PC-3 (cell line): ENCODE measurements around the gene CCNF. TPM values are rescaled to one million over a fixed set of nuclear protein-coding genes. Genes with fewer than 3 reads are reported as not detected.

Experiments
- ATAC-seq: fragments of 200-7000 bp; cut with Tn5 transposase; 2 replicates; pipeline ENCODE4 v1.9.1; 2020; ENCODE audit warnings: mild to moderate bottlenecking, moderate library complexity
- BruUV-seq: library from RNA; stranded (reverse); fragments of 400-500 nt; replicated peaks from 2 replicates; lab custom pipeline; 2021; lab: Mats Ljungman, UMichigan
- CTCF ChIA-PET: fragments of 300-600 bp; sonication (Branson Sonifier 250); formaldehyde crosslinking; loops from one replicate; lab custom pipeline; 2022; ENCODE audit warnings: antibody characterized with exemption; lab: Charles Lee
- POLR2A ChIA-PET: fragments of 300-600 bp; sonication (Branson Sonifier 250); formaldehyde crosslinking; loops from one replicate; lab custom pipeline; 2022; ENCODE audit warnings: antibody characterized with exemption; ENCODE audit not compliant: unreplicated experiment; lab: Charles Lee
- DNase-seq: peaks from one replicate; pipeline ENCODE4 v3.0.0-alpha.2; 2015
- H2AFZ ChIP-seq: fragments of 300-600 bp; sonication (generic); 2 replicates; pipeline ENCODE4 v1.6.0; 2016; ENCODE audit warnings: antibody characterized with exemption, low read length
- H3F3A ChIP-seq: fragments of 300-600 bp; sonication (generic); one replicate; pipeline ENCODE4 v1.6.0; 2017; ENCODE audit warnings: antibody characterized with exemption, low read length, control low read depth, mild to moderate bottlenecking; ENCODE audit not compliant: unreplicated experiment
- H3K27ac ChIP-seq: fragments of 300-600 bp; sonication (generic); 2 replicates; pipeline ENCODE4 v1.5.1; 2016; ENCODE audit warnings: mild to moderate bottlenecking, low read length
- H3K27me3 ChIP-seq: fragments of 300-600 bp; sonication (generic); 2 replicates; pipeline ENCODE4 v1.6.1; 2016; ENCODE audit warnings: low read length, mixed read lengths
- H3K36me3 ChIP-seq: fragments of 300-600 bp; sonication (generic); 2 replicates; pipeline ENCODE4 v1.6.1; 2016; ENCODE audit warnings: low read depth, mixed run types, low read length, mixed read lengths
- H3K4me1 ChIP-seq: fragments of 300-600 bp; sonication (generic); 2 replicates; pipeline ENCODE4 v1.5.1; 2016; ENCODE audit warnings: low read length; ENCODE audit not compliant: insufficient read depth
- H3K4me2 ChIP-seq: fragments of 300-600 bp; sonication (generic); 2 replicates; pipeline ENCODE4 v1.6.0; 2016; ENCODE audit warnings: low read length
- H3K4me3 ChIP-seq: fragments of 300-600 bp; sonication (generic); 2 replicates; pipeline ENCODE4 v1.5.1; 2016; ENCODE audit warnings: mild to moderate bottlenecking, low read length, mixed read lengths
- H3K79me2 ChIP-seq: fragments of 300-600 bp; sonication (generic); 2 replicates; pipeline ENCODE4 v1.6.1; 2017; ENCODE audit warnings: low read length, mixed read lengths
- H3K9ac ChIP-seq: fragments of 300-600 bp; sonication (generic); 2 replicates; pipeline ENCODE4 v1.6.0; 2016; ENCODE audit warnings: mild to moderate bottlenecking, low read length
- H3K9me2 ChIP-seq: fragments of 300-600 bp; sonication (generic); replicated peaks from 2 replicates; pipeline ENCODE4 v1.6.1; 2016; ENCODE audit warnings: mixed run types, low read length, mixed read lengths
- H3K9me3 ChIP-seq: fragments of 300-600 bp; sonication (generic); 2 replicates; pipeline ENCODE4 v1.6.1; 2016; ENCODE audit warnings: low read length, mixed read lengths
- H4K20me1 ChIP-seq: fragments of 300-600 bp; sonication (generic); 2 replicates; pipeline ENCODE4 v1.6.1; 2016; ENCODE audit warnings: low read length, mixed read lengths
- EZH2 ChIP-seq: fragments of 300-600 bp; sonication (generic); IDR thresholded peaks from one replicate; pipeline ENCODE4 v1.6.1; 2017; ENCODE audit warnings: antibody characterized with exemption, mild to moderate bottlenecking, low read length; ENCODE audit not compliant: unreplicated experiment
- EZH2phosphoT487 ChIP-seq: fragments of 300-600 bp; sonication (generic); IDR thresholded peaks from 2 replicates; pipeline ENCODE4 v1.6.1; 2018; ENCODE audit warnings: mild to moderate bottlenecking, antibody characterized with exemption, low read length, borderline replicate concordance
- intact Hi-C: fragments of 100-400 bp; cut with micrococcal nuclease; formaldehyde crosslinking; loops from 2 replicates; pipeline ENCODE4 v1.9.0; 2023
- total RNA-seq: library from RNA; depleted of rRNA; stranded (reverse); fragments of >200 nt; gene quantifications from 2 replicates; pipeline ENCODE4 v1.2.3, GENCODE V29; 2014
- TF ChIP-seq, protein P1 (sequence below): fragments of 300-600 bp; sonication (generic); conservative IDR thresholded peaks from 2 replicates; pipeline ENCODE4 v1.5.1; 2017; ENCODE audit warnings: antibody characterized with exemption, low read depth, mild to moderate bottlenecking, low read length

CCNF gene
- total RNA-seq, 1 experiment from 2014 or later: 26.8 TPM

DNA sequence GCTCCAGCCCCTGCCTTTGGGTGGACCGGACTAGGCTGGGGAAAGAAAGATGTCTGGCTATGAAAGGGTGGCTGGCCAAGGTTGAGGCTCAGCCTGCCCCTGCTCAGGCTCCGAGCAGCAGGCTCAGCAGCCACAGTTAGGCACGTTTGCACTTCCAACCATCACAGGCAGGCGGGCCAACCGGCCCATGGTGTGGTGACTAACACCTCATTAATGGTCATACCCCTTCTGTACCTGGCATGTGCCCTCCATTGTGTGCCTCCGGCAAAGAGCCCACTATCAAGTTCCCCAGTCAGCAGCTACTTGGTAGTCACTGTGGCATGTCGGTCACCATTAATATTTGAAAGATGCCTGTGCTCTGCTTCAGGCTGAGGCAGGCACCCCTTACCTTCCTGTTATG lies 52.4 kb downstream of the CCNF start:
- no peak for DNase-seq
- Histone ChIP-seq H3K27me3 (no peaks in the 10 kb centered on the region), H3F3A (no peaks in the 10 kb centered on the region), H3K4me3 (no peak overlapping the region), H3K9me2 (no peaks in the 10 kb centered on the region), H4K20me1 (no peaks in the 10 kb centered on the region), H3K27ac (no peak overlapping the region), H2AFZ (no peak overlapping the region), H3K4me2 (no peak overlapping the region), H3K79me2 (peaks cover 20% of the 10 kb centered on the region), H3K9ac (no peak overlapping the region), H3K4me1 (no peaks in the 10 kb centered on the region), H3K36me3 (no peaks in the 10 kb centered on the region), H3K9me3 (no peaks in the 10 kb centered on the region)
- BruUV-seq: no TSS peak
- POLR2A ChIA-PET: no interaction called here
- ATAC-seq: no peak
- intact Hi-C loops: no loop called here
- no peak for TF ChIP-seq EZH2
- no peak for TF ChIP-seq EZH2phosphoT487
- TF ChIP-seq, protein P1, sequence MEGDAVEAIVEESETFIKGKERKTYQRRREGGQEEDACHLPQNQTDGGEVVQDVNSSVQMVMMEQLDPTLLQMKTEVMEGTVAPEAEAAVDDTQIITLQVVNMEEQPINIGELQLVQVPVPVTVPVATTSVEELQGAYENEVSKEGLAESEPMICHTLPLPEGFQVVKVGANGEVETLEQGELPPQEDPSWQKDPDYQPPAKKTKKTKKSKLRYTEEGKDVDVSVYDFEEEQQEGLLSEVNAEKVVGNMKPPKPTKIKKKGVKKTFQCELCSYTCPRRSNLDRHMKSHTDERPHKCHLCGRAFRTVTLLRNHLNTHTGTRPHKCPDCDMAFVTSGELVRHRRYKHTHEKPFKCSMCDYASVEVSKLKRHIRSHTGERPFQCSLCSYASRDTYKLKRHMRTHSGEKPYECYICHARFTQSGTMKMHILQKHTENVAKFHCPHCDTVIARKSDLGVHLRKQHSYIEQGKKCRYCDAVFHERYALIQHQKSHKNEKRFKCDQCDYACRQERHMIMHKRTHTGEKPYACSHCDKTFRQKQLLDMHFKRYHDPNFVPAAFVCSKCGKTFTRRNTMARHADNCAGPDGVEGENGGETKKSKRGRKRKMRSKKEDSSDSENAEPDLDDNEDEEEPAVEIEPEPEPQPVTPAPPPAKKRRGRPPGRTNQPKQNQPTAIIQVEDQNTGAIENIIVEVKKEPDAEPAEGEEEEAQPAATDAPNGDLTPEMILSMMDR: no peak
- CTCF ChIA-PET: no interaction called here

GRCh38 chr16:2482249-2482648 lies 53.0 kb downstream of the CCNF start:
- ChIA-PET CTCF (no interaction called here), POLR2A (no interaction called here)
- Histone ChIP-seq H3K4me2 (no peak overlapping the region), H3K27me3 (no peaks in the 10 kb centered on the region), H3K4me3 (no peak overlapping the region), H3F3A (no peaks in the 10 kb centered on the region), H3K36me3 (no peaks in the 10 kb centered on the region), H3K4me1 (no peaks in the 10 kb centered on the region), H4K20me1 (no peaks in the 10 kb centered on the region), H3K27ac (no peak overlapping the region), H2AFZ (no peak overlapping the region), H3K79me2 (peaks cover 14% of the 10 kb centered on the region), H3K9me3 (no peaks in the 10 kb centered on the region), H3K9me2 (no peaks in the 10 kb centered on the region), H3K9ac (no peak overlapping the region)
- BruUV-seq: no TSS peak
- DNase-seq (no peak), ATAC-seq (no peak)
- intact Hi-C loops: no loop called here
- TF ChIP-seq EZH2: no peak
- no peak for TF ChIP-seq EZH2phosphoT487
- TF ChIP-seq, protein P1: no peak

DNA sequence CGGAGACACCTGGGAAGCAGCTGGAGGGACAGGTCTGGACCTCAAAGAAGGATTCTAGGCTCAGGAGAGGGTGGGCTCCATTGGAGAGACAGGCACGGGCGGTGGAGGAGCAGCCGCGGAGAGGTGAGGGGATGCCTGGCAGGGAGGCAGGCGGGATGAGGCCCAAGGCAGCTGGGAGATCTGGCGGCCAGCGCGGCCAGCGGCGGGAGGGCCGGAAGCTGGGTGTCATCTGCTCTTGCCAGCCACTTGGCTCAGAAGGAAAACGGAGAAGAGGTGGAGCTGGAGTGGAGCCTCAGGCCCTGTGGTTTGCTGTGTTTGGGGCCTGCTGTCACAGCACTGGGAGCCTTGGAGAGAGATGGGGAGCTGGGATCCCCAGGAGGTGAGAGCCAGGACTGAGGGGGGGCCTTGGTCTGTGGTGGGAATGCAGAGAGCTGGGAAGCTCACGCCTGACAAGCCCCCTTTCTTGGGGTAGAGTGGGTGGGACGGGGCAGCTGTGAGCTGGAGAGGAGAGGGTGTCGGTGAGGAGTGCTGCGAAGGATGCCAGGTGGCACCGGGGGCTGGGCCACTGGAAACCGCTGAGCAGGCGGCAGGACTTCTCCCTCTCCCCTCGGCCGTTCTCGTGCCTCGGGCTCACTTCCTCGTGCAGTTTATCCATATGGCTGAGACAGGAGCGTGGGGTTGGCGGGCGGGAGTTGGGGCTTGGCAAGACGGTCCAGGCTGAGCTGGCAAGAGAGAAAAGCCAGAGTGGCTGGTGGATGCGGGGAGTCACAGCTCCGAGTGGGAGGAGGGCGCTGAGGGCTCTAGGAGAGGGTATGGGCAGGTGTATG lies 53.7 kb downstream of the CCNF start:
- Histone ChIP-seq H3K27me3 (no peaks in the 10 kb centered on the region), H3K27ac (no peak overlapping the region), H3K9ac (no peak overlapping the region), H2AFZ (no peak overlapping the region), H3K4me2 (no peak overlapping the region), H3K9me2 (no peaks in the 10 kb centered on the region), H3K36me3 (no peaks in the 10 kb centered on the region), H4K20me1 (no peaks in the 10 kb centered on the region), H3K4me1 (no peaks in the 10 kb centered on the region), H3K4me3 (no peak overlapping the region), H3F3A (no peaks in the 10 kb centered on the region), H3K9me3 (no peaks in the 10 kb centered on the region), H3K79me2 (peaks cover 8% of the 10 kb centered on the region; the same call in 1 of the 2 replicates)
- ChIA-PET POLR2A (no interaction called here), CTCF (no interaction called here)
- TF ChIP-seq, protein P1: no peak
- no peak for TF ChIP-seq EZH2phosphoT487
- TF ChIP-seq EZH2: no peak
- intact Hi-C loops: no loop called here
- no peak for ATAC-seq
- no TSS peak for BruUV-seq
- DNase-seq: no peak
